Hepatocyte (in vitro differentiated cells): ENCODE results near the gene TUBA8. TPM values are rescaled to one million over a fixed set of nuclear protein-coding genes. Genes with fewer than 3 reads are reported as not detected.
"Not testable (repeated sequence)": the region's sequence is repeated elsewhere in the genome, so short reads cannot be mapped to it uniquely, and the experiment has no call there.

Experiments
- DNase-seq: peaks from one replicate; pipeline ENCODE4 v3.0.0-alpha.2; 2016; ENCODE audit warnings: low spot score
- H2AFZ ChIP-seq: fragments of 200-600 bp; sonication (generic); 2 replicates; pipeline ENCODE4 v1.6.0; 2016; ENCODE audit warnings: antibody characterized with exemption, mild to moderate bottlenecking
- H3K27ac ChIP-seq: fragments of 200-600 bp; sonication (generic); 2 replicates; pipeline ENCODE4 v1.5.1; 2016; ENCODE audit warnings: mild to moderate bottlenecking
- H3K27me3 ChIP-seq: fragments of 200-600 bp; sonication (generic); 2 replicates; pipeline ENCODE4 v1.6.1; 2016
- H3K36me3 ChIP-seq: fragments of 200-600 bp; sonication (generic); replicated peaks from 2 replicates; pipeline ENCODE4 v1.5.1; 2016; ENCODE audit warnings: low read depth; ENCODE audit not compliant: insufficient read depth
- H3K4me1 ChIP-seq: fragments of 200-600 bp; sonication (generic); 2 replicates; pipeline ENCODE4 v1.5.1; 2016; ENCODE audit warnings: mild to moderate bottlenecking, moderate library complexity; ENCODE audit not compliant: insufficient read depth
- H3K4me2 ChIP-seq: fragments of 200-600 bp; sonication (generic); 2 replicates; pipeline ENCODE4 v1.6.0; 2016
- H3K4me3 ChIP-seq: fragments of 200-600 bp; sonication (generic); 2 replicates; pipeline ENCODE4 v1.5.1; 2016; ENCODE audit warnings: mild to moderate bottlenecking
- H3K79me2 ChIP-seq: fragments of 200-600 bp; sonication (generic); 2 replicates; pipeline ENCODE4 v1.6.0; 2017; ENCODE audit warnings: mild to moderate bottlenecking
- H3K9me2 ChIP-seq: fragments of 200-600 bp; sonication (generic); replicated peaks from 2 replicates; pipeline ENCODE4 v1.6.0; 2017; ENCODE audit warnings: mild to moderate bottlenecking; ENCODE audit not compliant: insufficient read depth
- H3K9me3 ChIP-seq: fragments of 200-600 bp; sonication (generic); 2 replicates; pipeline ENCODE4 v1.5.1; 2016; ENCODE audit warnings: low read depth, mild to moderate bottlenecking
- H4K20me1 ChIP-seq: fragments of 200-600 bp; sonication (generic); 2 replicates; pipeline ENCODE4 v1.6.0; 2016; ENCODE audit warnings: mild to moderate bottlenecking; ENCODE audit not compliant: insufficient read depth, poor library complexity, severe bottlenecking
- EZH2 ChIP-seq: fragments of 200-600 bp; sonication (generic); IDR thresholded peaks from 2 replicates; pipeline ENCODE4 v1.6.1; 2016; ENCODE audit warnings: antibody characterized with exemption, mild to moderate bottlenecking, borderline replicate concordance
- EZH2phosphoT487 ChIP-seq: fragments of 200-600 bp; sonication (generic); IDR thresholded peaks from one replicate; pipeline ENCODE4 v1.6.1; 2018; ENCODE audit warnings: antibody characterized with exemption, mild to moderate bottlenecking, low read depth, moderate library complexity; ENCODE audit not compliant: unreplicated experiment, severe bottlenecking
- WGBS: methylation state at CpG from one replicate; pipeline ENCODE4 v1.1.6; 2016; ENCODE audit warnings: low lambda C conversion rate; ENCODE audit errors: missing lambda C conversion rate; 5-methylcytosine and 5-hydroxymethylcytosine counted together
- polyA plus RNA-seq: library from polyadenylated mRNA; unstranded; fragments of >200 nt; fragmentation: Nextera tagmentation; extraction: Ambion mirVana; gene quantifications from 2 replicates; pipeline ENCODE4 v1.2.1, GENCODE V29; 2016
- total RNA-seq: library from RNA; depleted of rRNA; stranded (reverse); fragments of >200 nt; gene quantifications from 2 replicates; pipeline ENCODE4 v1.2.3, GENCODE V29; 2014
- TF ChIP-seq, protein P1 (sequence below): fragments of 200-600 bp; sonication (generic); IDR thresholded peaks from 2 replicates; pipeline ENCODE4 v1.5.1; 2016; ENCODE audit warnings: antibody characterized with exemption, mild to moderate bottlenecking; ENCODE audit not compliant: poor library complexity

TUBA8 gene
- total and polyA plus RNA-seq, 2 experiments from 2014 or later, result 0.46 to 1.5 TPM

- H2AFZ ChIP-seq, result no peak overlapping the region
- WGBS, result 95% methylated on average over 4 of the region's 4 CpGs
- no peaks in the 10 kb centered on the region for H3K27me3 ChIP-seq
- H3K36me3 ChIP-seq, result no peaks in the 10 kb centered on the region
- no peak overlapping the region for H3K4me3 ChIP-seq
- peak overlapping the region; percentile 79 for H3K27ac ChIP-seq
- no peaks in the 10 kb centered on the region for H3K9me3 ChIP-seq
- no peaks in the 10 kb centered on the region for H4K20me1 ChIP-seq
- no peak for DNase-seq
- no peaks in the 10 kb centered on the region for H3K9me2 ChIP-seq
- H3K4me2 ChIP-seq, result no peak overlapping the region
- peaks cover 24% of the 10 kb centered on the region for H3K4me1 ChIP-seq
- no peaks in the 10 kb centered on the region for H3K79me2 ChIP-seq
- no peak for TF ChIP-seq EZH2
- TF ChIP-seq, protein P1, sequence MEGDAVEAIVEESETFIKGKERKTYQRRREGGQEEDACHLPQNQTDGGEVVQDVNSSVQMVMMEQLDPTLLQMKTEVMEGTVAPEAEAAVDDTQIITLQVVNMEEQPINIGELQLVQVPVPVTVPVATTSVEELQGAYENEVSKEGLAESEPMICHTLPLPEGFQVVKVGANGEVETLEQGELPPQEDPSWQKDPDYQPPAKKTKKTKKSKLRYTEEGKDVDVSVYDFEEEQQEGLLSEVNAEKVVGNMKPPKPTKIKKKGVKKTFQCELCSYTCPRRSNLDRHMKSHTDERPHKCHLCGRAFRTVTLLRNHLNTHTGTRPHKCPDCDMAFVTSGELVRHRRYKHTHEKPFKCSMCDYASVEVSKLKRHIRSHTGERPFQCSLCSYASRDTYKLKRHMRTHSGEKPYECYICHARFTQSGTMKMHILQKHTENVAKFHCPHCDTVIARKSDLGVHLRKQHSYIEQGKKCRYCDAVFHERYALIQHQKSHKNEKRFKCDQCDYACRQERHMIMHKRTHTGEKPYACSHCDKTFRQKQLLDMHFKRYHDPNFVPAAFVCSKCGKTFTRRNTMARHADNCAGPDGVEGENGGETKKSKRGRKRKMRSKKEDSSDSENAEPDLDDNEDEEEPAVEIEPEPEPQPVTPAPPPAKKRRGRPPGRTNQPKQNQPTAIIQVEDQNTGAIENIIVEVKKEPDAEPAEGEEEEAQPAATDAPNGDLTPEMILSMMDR, result no peak
- no peak for TF ChIP-seq EZH2phosphoT487
These were observed 40.6 kb upstream of the TUBA8 start for GRCh38 chr22:18070041-18070440.

GRCh38 chr22:18070556-18071306 lies 39.9 kb upstream of the TUBA8 start:
- 78% methylated on average over 14 of the region's 14 CpGs for WGBS
- Histone ChIP-seq H3K4me3 (no peak overlapping the region), H3K27ac (peak overlapping the region; percentile 79), H2AFZ (no peak overlapping the region), H3K79me2 (no peaks in the 10 kb centered on the region), H3K4me1 (peaks cover 24% of the 10 kb centered on the region), H4K20me1 (no peaks in the 10 kb centered on the region), H3K36me3 (no peaks in the 10 kb centered on the region), H3K9me3 (no peaks in the 10 kb centered on the region), H3K27me3 (no peaks in the 10 kb centered on the region), H3K9me2 (no peaks in the 10 kb centered on the region), H3K4me2 (no peak overlapping the region)
- no peak for DNase-seq
- no peak for TF ChIP-seq EZH2
- no peak for TF ChIP-seq EZH2phosphoT487
- TF ChIP-seq, protein P1, result peak; percentile 27

- H3K27me3 ChIP-seq, H4K20me1 ChIP-seq, H3K9me3 ChIP-seq, H3K4me3 ChIP-seq, H3K36me3 ChIP-seq, H2AFZ ChIP-seq, H3K79me2 ChIP-seq, H3K9me2 ChIP-seq, DNase-seq, H3K4me2 ChIP-seq: not testable (repeated sequence)
- peaks cover 26% of the 10 kb centered on the region for H3K4me1 ChIP-seq
- 93% methylated on average over 7 of the region's 7 CpGs for WGBS
- H3K27ac ChIP-seq, result peak overlapping the region; percentile 79
These were observed 39.2 kb upstream of the TUBA8 start for GRCh38 chr22:18071307-18071967.

- Histone ChIP-seq H3K36me3 (no peaks in the 10 kb centered on the region), H3K4me1 (peaks cover 26% of the 10 kb centered on the region), H3K9me2 (no peaks in the 10 kb centered on the region), H3K9me3 (no peaks in the 10 kb centered on the region), H3K79me2 (peaks cover 4% of the 10 kb centered on the region), H3K27ac (no peak overlapping the region), H4K20me1 (no peaks in the 10 kb centered on the region), H3K27me3 (no peaks in the 10 kb centered on the region), H3K4me3 (no peak overlapping the region), H3K4me2 (no peak overlapping the region), H2AFZ (no peak overlapping the region)
- WGBS, result 80% methylated on average over 1 of the region's 1 CpG
- no peak for TF ChIP-seq EZH2phosphoT487
- TF ChIP-seq, protein P1, result no peak
- TF ChIP-seq EZH2, result no peak
- DNase-seq, result no peak
These were observed 38.7 kb upstream of the TUBA8 start for GRCh38 chr22:18071968-18072310.
